ENCODE results near the gene IGDCC3.

Gene IGDCC3

GRCh38 chr15:65377976-65378366, at the start of gene IGDCC3:
Gene IGDCC3, minus strand, starts transcription at chr15:65378002. Its CDS starts 214 bp downstream, at chr15:65377788.
- DNase-seq: no peak

GRCh38 chr15:65426216-65426853, 48.5 kb upstream of the IGDCC3 start:
- DNase-seq: no peak

GRCh38 chr15:65424683-65425082, 46.9 kb upstream of the IGDCC3 start:
- no peak for DNase-seq

- DNase-seq: no peak
These were observed 46.3 kb upstream of the IGDCC3 start for GRCh38 chr15:65423976-65424679.

GRCh38 chr15:65423150-65423975, 45.6 kb upstream of the IGDCC3 start:
- DNase-seq: no peak

- DNase-seq: no peak
These were observed 43.8 kb upstream of the IGDCC3 start for GRCh38 chr15:65421360-65422215.

- DNase-seq: no peak
These were observed 43.2 kb upstream of the IGDCC3 start for GRCh38 chr15:65420975-65421359.

- no peak for DNase-seq
These were observed 40.8 kb upstream of the IGDCC3 start for GRCh38 chr15:65418596-65418995.

- DNase-seq: no peak
These were observed 39.1 kb upstream of the IGDCC3 start for GRCh38 chr15:65416845-65417416.

- peak; percentile 55 to 66 for DNase-seq
These were observed 37.2 kb upstream of the IGDCC3 start for GRCh38 chr15:65414841-65415621.

- DNase-seq: no peak
These were observed 36.0 kb upstream of the IGDCC3 start for GRCh38 chr15:65413760-65414144.

- no peak for DNase-seq
These were observed 35.4 kb upstream of the IGDCC3 start for GRCh38 chr15:65413051-65413759.

GRCh38 chr15:65412556-65412955, 34.8 kb upstream of the IGDCC3 start:
- no peak for DNase-seq

- no peak for DNase-seq
These were observed 33.8 kb upstream of the IGDCC3 start for GRCh38 chr15:65411465-65412071.

GRCh38 chr15:65410972-65411371, 33.2 kb upstream of the IGDCC3 start:
- no peak for DNase-seq

GRCh38 chr15:65410036-65410435, 32.2 kb upstream of the IGDCC3 start:
- no peak for DNase-seq

GRCh38 chr15:65409036-65409631, 31.3 kb upstream of the IGDCC3 start:
- no peak for DNase-seq

GRCh38 chr15:65408324-65409035, 30.7 kb upstream of the IGDCC3 start:
- no peak for DNase-seq

- DNase-seq: no peak
These were observed 28.7 kb upstream of the IGDCC3 start for GRCh38 chr15:65406424-65407000.

Data from NCI-H187 (cell line).